ENCODE results near the gene CD14.
"Not testable (repeated sequence)": the region's sequence is repeated elsewhere in the genome, so short reads cannot be mapped to it uniquely, and the experiment has no call there.

Gene CD14

GRCh38 chr5:140633021-140633471 lies at the start of gene CD14:
Gene CD14 (minus strand): TSS chr5:140633175. CDS start chr5:140633071, 104 bp downstream.
- peak; percentile 91 for DNase-seq

GRCh38 chr5:140678993-140679392 lies 46.0 kb upstream of the CD14 start:
- no peak for DNase-seq

DNA sequence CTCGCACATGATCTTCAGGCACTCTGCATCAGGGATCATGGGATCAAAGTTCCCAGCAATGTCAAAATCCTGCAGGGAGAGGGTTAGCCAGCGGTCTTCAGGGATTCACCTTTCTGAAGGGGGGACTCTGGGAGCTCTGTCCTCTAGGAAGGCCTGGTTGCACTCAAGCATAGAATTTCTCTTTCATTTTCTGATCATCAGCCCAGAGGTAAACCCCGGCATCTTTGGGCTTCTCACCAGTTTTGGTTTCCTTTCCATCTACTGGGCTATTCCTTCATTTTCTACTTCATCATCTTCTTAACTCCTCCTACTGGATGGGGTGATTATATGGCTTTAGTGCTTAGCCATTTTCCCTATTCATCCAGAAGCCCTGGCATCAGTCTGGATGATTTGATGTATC lies 45.0 kb upstream of the CD14 start:
- peak; percentile 54 for DNase-seq

DNA sequence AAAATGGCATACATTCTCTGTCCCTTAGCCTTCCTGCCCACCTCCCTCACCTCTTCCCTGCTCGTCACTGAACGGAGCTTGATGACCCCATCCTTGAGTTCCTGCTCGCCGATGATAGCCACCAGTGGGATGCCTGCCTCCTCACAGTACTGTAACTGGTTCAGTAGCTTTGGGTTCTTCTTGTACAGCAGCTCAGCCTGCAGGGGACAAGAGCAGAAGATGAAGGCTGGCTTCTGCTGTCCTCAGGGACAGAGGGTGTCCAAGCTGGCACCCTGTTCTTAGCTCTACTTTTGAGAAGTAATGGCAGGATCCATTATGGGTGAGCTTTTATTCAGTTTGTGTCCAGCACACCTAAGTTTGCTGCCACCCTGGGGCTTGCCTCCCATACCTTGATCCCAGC lies 41.7 kb upstream of the CD14 start:
- no peak for DNase-seq

DNA sequence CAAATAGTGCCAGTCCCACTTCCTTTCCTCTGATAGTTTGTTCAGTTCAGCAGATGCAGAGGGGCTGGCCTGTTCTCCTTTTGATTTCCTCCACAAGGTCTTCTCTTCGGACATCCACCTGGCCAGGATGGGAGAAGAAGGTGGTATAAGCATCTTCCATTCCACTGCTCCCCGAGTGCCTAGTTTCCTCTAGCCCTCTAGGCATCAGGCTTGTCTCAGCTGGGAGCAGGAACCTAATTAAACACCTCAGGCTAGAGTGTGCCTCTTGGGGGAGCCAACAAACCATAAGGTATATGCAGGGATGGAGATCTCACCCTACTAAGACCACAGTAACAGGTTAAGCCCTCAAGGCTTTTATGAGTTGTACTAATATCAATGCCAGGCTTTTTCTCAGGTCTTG lies 41.2 kb upstream of the CD14 start:
- no peak for DNase-seq

GRCh38 chr5:140673187-140673976 lies 40.4 kb upstream of the CD14 start, which contains the start of gene DND1:
Gene DND1 (minus strand): TSS chr5:140673576. CDS start chr5:140673542, 34 bp downstream.
- no peak for DNase-seq

DNA sequence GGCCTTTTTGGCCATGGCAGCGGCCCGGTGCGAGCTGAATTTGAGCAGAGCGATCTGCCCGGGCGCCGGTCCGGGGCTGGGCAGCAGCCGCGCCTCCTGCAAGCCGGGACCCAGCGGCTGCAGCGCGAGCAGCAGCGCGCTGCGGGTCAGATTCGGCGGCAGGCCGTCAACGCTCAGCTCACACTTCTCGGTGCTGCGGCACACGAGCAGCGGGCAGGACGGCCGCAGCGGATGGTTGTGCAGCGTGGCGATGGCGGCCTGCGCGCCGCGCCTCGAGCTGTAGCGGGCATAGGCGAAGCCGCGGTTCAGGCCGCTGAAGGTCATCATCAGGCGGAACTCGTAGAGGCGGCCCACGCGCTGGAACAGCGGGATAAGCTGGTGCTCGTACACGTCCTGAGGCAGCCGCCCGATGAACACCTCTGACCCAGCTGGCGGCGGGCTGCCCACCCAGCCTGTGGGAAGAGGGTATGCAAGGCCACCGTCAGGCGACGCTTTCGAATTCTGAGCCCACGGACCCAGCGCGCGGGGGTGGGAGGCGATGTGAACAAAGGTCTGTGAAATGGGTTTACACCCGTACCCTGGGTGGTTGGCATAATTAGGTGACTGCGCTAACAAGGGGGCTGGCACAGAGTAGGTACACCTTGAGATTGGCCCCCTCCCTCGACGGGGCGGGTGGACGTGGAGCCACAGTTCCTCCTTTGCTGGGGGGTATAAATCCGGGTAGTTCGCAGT lies 39.6 kb upstream of the CD14 start:
- peak; percentile 25 for DNase-seq

DNA sequence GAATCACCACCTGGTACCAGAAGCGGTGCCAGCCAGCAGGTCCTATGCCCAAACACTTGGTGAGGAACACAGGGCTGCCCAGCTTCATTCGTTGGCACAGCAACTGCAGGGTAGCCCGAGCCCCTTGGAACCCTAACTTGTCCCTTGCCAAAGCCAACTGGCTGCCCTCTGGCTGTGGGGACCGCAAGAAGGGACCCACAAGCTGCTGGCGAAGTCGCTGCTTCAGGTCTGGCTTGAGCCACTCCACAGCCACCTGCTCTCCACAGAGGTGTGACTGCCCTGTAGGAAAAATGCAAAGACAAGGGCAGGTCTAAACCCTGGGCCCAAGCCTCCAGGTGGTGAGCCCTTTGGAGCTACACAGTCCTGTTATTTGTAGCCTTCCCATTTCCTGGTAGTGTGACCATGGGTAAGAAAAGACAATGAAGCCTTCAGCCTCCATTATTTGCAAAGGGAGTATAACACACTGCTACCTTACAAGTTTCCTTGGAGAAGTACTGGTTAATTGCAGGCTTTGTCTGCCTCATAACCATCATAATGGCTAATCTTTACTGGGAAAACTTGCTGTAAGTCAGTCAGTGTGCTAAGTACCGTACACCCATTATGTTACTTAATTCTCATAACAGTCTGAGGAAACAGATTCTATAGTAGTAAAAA lies 38.6 kb upstream of the CD14 start:
- DNase-seq = no peak

GRCh38 chr5:140671035-140671434 lies 38.1 kb upstream of the CD14 start:
- DNase-seq = not testable (repeated sequence)

DNA sequence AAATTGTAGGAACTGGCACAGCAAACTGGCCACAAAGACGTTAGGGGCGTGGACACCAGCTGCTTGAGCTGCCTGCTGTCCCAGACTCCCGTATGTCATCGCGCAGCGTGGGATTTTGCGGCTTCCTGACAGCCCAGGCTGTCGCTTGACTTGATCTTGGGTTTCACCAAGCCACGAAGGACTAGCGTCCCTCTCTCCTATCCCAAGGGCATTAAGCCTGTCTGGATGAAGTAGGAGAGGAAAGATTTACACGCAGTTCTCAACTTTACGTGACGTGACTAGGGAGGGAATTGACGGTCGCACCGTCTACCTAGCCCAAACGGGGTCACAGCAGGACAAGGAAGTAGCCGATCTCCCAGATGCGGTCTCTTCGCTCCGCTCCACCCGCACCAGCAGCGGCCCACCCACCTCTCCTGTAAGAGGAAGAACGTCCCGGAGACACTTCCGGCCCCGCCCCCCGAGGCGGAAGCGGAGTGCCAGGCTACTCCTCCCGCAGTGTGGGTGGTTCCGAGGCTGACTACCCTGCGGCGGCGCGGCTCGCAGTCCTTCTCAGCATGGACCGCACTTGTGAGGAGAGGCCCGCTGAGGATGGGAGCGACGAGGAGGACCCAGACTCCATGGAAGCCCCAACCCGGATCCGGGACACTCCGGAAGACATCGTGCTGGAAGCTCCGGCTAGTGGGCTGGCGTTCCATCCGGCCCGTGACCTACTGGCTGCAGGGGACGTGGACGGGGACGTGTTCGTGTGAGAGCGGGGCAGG lies 31.6 kb upstream of the CD14 start, which contains the start of gene WDR55:
WDR55 (plus strand) TSS at position 546 of the 761 bp plus-strand sequence; CDS start at position 555, 9 bp downstream.
- peak; percentile 97 for DNase-seq

- no peak for DNase-seq
Observed at GRCh38 chr5:140664030-140664358, 31.0 kb upstream of the CD14 start.

DNA sequence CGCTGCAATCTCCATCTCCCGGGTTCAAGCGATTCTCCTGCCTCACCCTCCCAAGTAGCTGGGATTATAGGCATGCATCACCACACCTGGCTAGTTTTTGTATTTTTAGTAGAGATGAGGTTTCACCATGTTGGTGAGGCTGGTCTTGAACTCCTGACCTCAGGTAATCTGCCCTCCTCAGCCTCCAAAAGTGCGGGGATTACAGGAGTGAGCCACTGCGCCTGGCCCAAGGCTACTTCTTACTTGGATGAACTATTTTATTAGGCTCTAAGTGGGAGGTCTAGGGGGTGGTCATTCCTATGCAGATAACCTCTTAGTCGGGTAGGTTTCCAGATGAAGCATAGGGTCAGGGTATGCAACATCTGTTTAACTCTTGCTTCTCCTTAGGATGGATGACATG lies 27.4 kb upstream of the CD14 start:
- not testable (repeated sequence) for DNase-seq

DNA sequence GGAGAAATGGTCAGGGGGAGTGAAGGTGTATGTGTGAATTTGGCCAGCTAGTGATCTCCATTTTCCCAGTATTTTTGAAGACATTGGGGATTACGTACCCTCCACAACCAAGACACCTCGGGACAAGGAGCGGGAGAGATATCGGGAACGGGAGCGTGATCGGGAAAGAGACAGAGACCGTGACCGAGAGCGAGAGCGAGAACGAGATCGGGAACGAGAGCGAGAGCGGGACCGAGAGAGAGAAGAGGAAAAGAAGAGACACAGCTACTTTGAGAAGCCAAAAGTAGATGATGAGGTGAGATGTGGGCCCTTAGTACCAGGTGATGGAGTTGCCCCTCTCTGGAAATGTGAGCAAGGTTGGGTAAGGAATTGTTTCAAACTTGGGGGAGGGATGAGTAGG lies 25.9 kb upstream of the CD14 start:
- no peak for DNase-seq

DNA sequence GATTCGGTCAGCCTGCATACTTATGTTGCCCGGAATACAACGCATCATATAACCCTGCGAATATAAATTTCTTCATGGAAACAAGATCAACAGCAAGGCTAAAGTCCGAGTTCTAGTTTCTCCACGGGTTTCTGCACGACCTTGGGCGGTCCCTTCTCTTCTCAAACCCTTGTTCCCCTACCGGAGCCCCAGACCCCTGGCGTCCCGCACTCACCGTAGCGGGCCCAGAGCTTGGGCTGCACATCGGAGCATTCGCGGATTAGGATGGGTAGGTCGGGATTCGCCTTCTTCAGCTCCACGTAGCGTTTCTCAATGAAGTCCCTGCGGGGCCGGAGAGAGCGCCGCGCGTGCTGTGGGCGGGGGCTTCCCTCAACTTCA lies 14.1 kb upstream of the CD14 start:
- DNase-seq = no peak

GRCh38 chr5:140642718-140643117 lies 9.7 kb upstream of the CD14 start:
- DNase-seq = no peak

GRCh38 chr5:140641716-140642115 lies 8.7 kb upstream of the CD14 start:
- no peak for DNase-seq

GRCh38 chr5:140639148-140639981 lies 6.4 kb upstream of the CD14 start, which contains the start of gene TMCO6:
Gene TMCO6 (plus strand): TSS chr5:140639451. CDS start chr5:140639528, 77 bp downstream.
- DNase-seq = peak; percentile 99

DNA sequence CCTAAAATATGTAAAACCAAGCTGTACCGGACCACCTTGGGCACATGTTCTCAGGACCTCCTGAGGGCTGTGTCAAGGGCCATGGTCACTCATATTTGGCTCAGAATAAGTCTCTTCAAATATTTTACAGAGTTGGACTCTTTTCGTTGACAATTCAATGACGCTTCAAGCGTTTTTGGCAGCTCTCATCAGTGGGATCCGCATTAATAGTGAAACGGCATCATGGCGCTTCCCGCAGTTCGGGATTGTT lies 5.8 kb upstream of the CD14 start:
- not testable (repeated sequence) for DNase-seq

- peak; percentile 35 for DNase-seq
Observed at GRCh38 chr5:140637371-140638100, 4.6 kb upstream of the CD14 start.

- DNase-seq = no peak
Observed at GRCh38 chr5:140635291-140636257, 2.6 kb upstream of the CD14 start.
